Epidermal melanocyte (primary cell): ENCODE data around the gene MOBP.
"Not testable (repeated sequence)": the region's sequence is repeated elsewhere in the genome, so short reads cannot be mapped to it uniquely, and the experiment has no call there.

Source experiments
- DNase-seq: peaks from one replicate; pipeline ENCODE4 v3.0.0; 2011; ENCODE audit warnings: low spot score; ENCODE audit not compliant: insufficient read length

The MOBP gene, protein sequence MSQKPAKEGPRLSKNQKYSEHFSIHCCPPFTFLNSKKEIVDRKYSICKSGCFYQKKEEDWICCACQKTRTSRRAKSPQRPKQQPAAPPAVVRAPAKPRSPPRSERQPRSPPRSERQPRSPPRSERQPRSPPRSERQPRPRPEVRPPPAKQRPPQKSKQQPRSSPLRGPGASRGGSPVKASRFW

DNA sequence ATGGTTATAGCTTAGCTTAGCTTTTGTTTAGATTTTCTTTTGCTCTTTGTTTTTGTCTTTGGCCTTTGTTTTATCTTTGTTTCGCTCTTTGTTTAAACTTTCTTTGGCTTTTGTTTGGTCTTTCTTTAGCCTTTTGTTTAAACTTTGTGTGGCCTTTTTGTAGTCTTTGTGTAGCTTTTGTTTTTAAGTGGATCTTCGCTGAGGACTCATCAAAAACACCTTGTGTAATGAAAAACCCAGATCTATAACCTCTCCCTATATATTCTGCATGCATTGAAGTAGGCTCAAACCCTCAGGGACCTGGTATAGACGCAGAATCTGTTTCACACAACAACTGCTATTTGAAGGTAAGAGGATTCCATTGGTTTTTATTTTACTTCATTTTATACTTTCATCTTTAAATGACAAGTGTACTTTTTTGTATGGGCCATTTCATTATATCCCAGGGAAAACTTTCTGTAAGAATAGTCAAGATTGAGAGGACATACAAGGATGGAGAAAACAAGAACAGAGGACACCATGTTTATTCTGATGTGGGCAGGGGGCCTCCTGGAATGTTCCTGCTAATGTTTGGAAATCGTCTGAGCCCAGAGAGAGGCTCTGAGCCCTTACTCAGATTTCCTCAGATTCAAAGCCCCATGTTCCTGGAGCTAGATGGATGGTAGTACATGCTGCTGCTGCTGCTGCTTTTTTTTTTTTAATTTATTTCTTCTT is at the start of gene MOBP:
Gene MOBP (plus strand): TSS at position 287 of the 714 bp plus-strand sequence. CDS start 34,390 bp downstream, outside the sequence.
- DNase-seq, result no peak

DNA sequence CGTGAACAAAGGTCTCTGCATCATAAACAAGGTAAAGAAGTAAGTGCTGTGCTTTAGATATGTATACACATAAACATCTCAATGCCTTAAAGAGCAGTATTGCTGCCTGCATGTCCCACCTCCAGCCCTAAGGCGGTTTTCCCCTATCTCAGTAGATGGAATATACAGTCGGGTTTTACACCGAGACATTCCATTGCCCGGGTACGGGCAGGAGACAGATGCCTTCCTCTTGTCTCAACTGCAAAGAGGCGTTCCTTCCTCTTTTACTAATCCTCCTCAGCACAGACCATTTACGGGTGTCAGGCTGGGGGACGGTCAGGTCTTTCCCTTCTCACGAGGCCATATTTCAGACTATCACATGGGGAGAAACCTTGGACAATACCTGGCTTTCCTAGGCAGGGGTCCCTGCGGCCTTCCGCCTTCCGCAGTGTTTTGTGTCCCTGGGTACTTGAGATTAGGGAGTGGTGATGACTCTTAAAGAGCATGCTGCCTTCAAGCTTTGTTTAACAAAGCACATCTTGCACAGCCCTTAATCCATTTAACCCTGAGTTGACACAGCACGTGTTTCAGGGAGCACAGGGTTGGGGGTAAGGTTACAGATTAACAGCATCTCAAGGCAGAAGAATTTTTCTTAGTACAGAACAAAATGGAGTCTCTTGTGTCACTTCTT is 48.8 kb upstream of the MOBP start:
- DNase-seq, result not testable (repeated sequence)

DNA sequence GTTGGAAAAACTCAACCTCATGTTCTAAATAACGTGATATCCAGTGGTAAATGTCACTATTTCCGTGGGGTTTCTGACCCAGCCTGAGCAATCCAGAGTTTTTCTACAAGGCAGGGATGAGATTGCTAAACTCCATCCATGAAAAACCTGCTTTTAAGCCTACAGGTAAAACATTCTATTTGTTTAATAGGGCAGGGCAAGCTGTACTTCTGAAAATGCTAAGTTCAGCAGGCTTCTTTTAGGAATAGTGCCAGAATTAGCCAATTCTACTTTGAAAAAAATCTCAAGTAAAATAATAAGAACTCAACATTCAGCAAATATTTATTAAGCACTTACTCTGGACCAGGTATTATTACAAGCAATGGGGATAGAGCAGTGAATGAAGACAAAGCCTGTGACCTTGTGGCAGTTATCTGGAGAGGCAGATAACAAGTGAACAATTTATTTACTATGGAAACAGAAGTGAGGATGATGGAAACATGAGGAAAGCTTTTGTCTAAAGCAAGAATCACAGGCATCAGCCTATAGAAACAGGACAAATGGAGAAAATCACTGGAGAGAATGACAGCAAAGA is 47.7 kb upstream of the MOBP start:
- no peak for DNase-seq

DNA sequence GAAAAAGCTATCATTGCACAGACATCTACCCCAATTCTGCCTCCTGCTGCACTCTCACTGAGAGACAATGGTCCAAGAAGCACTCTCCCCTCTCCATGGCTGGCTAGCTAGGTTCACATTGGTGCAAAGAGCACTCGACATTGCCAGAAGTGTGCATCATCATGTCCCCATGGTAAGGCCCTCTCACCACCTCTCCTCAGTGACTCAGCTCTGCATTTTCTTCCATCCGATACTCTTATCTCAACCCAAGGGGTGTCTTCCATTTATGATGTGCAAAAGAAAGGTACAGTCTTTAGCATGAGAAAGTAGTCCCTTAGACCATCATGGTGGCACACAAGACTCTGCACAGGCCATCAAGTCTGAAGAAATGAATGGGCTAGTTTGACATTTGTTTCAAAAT is 46.9 kb upstream of the MOBP start:
- no peak for DNase-seq

DNA sequence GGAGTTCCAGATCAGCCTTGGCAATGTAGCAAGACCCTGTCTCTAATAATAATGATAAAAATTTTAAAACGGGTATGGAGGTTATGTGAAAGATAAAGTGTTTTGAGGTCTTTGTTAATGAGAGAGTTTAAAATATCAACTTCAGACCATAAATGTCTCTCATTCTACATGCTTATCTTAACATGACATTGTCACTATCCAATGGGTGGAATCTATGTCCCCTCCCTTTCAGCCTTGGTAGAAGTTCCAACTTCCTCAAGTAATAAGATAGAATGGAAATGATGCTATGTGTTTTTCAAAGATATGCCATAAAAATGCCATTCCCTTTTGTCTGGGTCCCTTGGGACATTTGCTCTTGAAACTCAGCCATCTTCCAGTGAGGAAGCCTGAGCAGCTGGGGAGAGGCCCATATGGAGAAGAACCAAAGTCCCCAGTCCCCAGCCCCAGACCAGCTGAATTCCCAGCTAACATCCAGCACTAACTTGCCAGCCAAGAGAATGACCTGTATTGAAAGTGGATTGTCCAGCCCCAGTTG is 44.0 kb upstream of the MOBP start:
- DNase-seq, result no peak

DNA sequence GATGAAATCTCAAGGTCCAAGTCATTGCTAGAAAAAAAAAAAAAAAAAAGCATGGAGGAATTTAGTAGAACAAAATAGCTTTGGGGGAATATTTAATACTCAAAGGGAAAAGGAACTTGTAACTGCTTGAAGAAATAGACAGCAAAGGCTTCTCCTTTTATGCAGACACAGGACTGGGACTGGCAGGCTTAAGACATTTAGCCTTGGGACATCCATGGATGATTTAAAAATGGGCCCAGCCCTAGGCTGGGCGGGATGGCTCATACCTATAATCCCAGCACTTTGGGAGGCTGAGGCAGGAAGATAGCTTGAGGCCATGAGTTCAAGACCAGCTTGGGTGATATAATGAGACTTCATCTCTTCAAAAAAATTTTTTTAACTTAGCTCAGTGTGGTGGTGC is 41.2 kb upstream of the MOBP start:
- DNase-seq, result no peak

DNA sequence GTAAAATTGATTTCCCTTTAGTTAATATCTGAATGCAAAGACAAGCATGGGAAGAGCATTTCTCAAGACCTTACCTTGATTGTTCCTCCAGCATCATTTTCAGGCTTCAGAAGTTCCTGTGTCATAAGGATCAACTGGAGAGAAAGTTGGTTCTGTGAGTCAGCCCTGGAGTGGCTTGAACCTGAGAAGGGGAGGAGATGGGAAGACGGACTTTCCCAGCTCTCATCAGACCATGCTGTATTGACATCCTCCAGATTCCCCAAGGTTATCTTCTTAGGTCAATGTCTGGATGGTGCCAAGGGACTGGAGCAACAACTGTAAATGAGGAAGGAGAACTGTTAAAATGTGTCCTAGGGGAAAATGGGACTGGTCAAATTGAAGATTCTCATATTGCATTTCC is 40.0 kb upstream of the MOBP start:
- no peak for DNase-seq

DNA sequence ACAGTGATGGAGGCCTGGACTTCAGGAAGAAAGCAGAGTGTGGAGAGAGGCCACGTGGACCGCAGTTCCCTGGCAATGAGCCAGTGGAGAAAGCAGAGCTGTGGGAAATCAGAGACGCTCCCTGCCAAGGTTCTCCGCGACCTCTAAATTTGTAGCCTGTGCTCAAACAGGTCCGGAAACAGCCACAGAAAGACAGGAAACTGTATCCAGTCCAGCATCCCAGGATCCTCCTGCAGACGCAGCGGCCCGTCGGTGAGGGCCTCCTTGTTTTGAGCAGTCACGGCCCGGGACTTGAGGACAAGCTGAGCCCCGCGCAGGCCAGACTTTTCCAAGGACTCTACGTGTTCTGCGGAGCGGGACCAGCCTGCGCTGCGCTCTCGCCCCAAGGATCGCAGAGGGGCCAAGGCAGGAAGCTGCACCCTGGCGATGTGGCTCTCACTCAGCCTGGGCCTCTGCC is 38.7 kb upstream of the MOBP start:
- DNase-seq, result no peak

DNA sequence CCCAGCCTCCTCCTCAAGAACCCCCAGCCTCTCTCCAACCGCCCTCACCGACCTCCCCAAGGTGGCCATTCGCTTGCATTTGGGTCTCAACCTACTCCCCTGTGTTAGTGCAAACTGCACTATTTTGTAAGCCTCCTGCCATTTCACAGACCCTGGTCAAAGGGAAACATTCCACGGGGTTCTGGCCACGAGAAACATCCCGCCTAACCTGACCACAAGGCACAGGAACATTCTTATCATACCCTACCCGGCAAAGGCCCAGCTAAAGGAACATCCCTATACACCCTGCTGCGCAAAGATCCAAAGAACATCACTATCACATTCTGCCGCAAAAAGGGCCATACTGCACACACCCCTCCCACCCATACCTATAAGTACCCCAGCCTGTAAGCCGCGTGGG is 38.0 kb upstream of the MOBP start:
- DNase-seq, result no peak

DNA sequence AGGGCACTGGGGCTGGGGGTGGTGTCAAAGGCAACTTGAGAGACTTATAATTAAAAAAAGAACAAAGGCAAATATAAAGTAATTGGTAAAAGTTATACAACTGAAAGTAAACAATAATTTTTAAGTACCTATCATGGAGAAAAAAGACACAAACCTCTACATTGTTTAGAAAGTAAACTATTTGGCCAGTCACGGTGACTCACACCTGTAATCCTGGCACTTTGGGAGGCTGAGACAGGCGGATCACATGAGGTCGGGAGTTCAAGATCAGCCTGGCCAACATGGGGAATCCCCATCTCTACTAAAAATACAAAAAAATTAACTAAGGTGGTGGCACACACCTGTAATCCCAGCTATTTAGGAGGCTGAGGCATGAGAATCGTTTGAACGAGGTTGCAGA is 35.1 kb upstream of the MOBP start:
- DNase-seq, result no peak

DNA sequence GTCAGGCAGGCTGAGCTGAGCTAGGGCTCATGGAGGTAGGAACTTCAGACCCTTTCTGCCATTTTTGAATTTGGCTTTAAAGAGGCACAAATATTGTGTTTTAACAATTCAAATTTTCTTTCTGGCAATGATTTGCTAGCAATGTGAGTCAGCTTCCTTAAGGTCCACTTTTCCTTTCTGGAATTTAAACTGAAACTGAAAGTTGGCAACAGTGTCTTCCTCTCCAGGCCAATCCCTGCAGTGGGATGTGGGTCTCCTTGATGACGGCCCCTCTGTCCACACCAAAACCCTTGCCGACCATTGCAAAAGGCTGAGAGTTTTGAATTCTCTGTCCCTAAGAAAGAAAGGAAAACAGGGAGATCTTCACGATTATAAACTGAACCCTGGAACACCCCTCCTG is 33.8 kb upstream of the MOBP start:
- DNase-seq, result no peak

DNA sequence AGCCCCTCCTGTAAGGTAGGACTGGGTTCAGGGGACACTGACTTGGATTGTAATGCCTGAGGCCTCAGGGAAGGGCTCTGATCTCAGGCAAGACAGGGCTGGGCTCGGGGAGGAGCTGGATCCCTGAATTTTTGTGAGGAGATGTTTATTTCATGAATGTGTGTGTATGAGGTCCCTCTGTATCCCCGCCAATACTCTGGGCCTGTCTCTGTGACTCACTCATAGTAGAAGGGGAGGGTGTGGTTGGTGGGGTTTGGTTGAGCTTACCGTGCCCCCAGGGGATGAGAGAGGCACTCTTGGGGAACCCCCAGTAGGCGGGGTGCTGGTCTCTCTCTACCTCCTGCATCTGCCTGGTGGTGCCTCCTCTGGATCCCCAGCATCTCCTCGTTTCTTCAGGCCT is 32.9 kb upstream of the MOBP start:
- DNase-seq, result no peak

DNA sequence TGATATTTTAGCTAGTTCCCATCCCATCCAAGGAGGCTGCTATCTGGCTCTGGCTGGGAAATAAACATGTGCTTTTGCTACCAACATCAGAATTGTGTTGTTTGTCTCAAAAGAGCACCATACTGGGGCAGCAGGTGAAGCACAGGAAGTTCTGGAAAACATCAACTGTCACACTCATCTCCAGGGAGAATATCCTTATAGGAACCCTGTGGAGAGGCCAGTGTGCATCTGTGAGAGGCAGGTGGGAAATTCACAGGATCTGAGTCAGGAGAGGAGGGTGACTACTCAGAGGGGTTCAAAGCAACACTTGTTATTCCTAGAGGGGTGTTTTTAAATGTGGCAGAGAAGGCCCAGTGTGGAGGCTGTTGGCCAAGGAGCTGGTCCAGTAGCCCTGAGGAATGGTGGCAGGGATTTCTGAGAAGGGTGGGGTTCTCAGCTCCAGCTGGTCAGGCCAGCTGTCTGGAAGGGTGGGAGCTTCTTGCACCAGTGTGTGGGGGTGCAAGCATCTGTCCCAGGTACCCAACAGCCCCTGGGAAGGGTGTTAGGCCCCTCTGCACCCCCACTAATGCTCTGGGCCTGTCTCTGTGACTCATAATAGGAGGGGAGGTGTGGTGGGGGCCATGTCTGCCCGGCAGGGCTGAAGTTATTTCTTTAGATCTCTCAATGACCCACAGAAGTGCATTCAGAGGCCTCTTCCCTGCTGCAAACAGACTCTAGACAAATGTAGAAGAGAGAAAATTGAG is 32.3 kb upstream of the MOBP start:
- no peak for DNase-seq

DNA sequence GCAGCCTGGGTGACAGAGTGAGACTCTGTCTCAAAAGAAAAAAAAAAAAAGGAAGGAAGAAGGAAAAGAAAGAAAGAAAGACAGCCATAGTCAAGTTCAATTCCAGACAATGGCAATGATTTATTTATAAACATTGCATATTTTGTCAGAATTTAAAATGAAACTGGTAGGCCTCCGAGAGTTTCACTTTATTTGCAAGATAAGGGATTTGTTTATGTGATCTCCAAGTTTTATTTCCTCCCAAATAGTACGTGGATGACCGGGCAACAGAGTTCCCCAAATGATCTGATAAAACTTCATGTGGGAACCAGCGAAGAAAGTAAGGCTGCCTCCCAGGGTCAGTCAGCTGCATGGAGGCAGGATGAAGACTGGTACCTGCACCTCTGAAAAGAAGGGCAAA is 28.6 kb upstream of the MOBP start:
- no peak for DNase-seq

DNA sequence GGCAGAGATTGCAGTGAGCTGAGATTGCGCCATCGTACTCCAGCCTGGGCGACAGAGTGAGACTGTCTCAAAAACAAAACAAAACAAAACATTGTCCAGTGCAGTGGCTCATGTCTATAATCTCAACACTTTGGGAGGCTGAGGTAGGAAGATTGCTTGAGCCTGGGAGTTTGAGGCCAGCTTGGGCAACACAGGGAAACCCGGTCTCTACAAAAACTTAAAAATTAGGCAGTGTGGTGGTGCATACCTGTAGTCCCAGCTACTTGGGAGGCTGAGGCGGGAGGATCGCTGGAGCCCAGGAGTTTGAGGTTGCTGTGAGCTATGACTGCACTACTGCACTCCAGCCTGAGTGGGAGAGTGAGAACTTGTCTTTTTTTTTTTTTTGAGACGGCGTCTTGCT is 27.2 kb upstream of the MOBP start:
- DNase-seq, result no peak

DNA sequence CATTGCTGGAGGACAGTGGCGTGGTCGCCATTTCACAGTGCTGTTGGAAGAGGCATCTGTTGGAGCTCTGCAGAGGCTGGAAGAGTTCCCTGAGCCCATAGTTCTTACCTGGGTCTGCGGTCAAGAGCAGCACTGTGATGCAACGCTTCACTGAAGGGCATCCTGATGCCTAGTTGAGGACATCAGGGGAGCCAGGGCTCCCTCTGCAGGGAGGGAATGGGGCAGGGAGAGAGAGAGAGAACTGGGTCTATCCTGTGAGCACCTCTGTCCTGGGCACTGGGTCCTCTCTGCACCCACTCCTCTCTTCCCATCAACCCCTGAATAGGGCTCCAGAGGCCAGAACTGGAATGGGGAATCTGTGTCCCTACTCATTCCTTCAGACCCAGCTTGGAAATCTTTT is 23.9 kb upstream of the MOBP start:
- no peak for DNase-seq

DNA sequence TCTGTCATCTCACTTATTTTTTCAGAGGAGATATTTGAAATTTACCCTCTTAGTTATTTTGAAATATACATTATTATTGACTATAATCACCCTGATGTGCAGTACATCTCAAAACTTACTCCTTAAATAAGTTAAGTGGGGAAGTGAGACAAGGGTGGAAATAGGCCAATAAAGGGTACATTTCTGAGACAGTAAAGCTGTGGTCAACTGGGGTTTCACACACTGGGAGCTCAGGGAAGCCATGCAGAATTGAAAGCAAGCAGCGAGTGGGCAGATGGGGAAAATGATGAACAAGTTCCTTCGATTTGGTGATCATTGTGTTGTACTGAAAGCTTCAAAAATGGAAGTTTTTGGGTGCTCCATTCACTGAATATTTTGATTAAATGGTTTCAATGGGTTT is 21.6 kb upstream of the MOBP start:
- no peak for DNase-seq

DNA sequence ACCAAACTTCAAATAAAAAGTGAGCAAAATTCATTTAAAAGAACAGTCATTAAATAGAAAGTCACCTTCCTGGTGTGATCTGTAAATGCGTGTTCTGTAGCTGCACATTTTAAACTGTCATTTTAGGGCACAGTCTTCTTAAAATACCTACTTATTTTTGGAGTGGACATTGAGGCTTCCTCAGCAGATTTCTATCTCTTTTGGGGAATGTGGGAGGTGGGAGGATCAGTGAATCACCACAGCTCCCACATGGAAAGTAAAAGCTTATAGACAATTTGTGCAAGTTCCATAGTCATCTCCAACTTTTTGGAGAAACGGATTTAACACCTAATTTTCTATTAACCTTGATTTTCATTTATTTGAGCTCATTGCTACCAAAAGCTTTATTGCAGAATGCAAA is 21.0 kb upstream of the MOBP start:
- DNase-seq, result no peak

DNA sequence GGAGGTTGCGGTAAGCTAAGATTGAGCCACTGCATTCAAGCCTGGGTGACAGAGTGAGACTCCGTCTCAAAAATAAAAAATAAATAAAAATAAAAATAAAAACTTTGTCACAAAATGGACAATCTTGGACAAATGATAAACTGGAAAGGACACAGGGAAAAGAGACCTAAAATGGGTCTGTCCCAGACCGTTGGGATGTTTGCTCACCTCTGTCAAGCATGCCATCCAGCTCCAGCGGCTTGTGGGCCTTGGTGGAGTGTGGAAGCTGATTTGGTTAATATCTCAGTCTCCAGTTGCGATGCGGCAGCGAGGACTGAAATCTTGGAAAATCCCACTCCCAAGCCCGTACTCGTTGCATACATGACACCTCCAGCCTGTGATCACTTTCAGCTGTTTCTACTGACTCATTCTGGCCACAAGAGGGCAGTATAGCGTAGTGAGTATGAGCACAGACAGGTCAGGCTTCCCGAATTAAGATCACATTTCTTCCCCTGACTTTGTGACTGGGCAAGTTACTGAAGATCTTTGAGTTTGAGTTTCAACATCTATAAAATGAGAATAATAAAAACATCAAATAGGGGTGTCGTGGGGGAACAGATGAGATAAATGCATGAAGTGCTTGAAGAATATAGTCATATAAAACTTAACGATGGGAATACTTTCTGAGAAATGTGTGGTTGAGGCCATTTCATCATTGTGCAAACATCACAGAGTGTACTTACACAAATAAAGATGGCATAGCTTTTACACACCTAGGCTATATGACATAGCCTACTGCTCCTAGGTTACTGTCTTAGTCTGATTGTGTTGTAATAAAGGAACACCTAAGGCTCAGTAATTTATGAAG is 19.6 kb upstream of the MOBP start:
- DNase-seq, result peak; percentile 90

DNA sequence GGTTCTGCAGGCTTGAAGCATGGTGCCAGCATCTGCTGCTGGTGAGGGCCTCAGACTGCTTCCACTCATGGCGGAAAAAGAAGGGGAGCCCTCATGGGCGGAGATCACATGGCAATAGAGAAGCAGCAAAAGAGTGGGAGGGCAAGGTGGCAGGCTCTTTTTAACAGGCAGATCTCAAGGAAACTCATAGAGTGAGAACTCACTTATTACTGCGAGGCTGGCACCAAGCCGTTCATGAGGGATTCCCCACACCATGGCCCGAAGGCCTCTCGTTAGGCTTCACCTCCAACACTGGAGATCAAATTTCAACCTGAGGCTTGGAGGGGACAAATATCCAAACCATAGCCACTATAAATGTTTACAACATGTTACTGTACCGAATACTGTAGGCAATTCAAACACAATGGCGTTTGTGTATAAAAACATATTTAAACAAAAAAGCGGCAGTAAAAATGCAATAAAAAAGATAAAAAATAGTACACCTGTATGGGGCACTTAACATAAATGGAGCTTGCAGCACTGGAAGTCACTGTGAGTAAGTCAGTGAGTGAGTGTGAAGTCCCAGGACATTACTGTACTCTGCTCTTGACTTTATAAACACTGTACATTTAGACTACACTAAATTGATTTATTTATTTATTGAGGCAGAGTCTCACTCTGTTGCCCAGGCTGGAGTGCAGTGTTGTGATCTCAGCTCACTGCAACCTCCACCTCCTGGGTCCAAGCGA is 18.8 kb upstream of the MOBP start:
- no peak for DNase-seq
